HG03558 (cell line): ENCODE results near the gene PLET1.

Experiments
- ATAC-seq: cut with Tn5 transposase; IDR thresholded peaks from one replicate; pipeline ENCODE4 v1.9.1; 2021; ENCODE audit warnings: moderate number of reproducible peaks; ENCODE audit not compliant: unreplicated experiment; ENCODE audit errors: extremely low read depth

PLET1 gene

DNA sequence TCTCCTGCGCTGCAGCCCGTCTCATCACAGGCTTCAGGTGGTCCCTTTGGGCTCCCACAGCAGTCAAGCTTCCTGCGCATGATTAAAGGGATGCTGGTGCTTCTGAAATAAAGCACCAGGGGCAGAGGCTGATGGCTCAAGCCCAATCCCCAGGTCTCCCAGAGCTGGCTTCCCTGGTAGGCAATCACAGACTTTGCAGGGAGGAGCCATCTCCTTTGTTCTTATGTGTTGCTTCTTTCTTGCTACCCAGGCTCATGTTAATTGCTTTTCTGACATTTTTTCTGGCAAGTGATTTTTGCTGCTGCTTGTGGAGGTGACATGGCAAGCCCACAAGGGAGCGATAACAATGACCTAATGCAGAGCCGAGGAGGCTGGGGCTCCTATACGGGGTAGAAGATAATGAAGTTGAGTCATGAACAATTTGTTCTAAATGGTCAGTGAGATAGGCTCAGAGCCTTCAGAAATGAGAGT, 25.2 kb upstream of the PLET1 start:
- no peak for ATAC-seq

GRCh38 chr11:112281726-112282125, 21.1 kb upstream of the PLET1 start:
- no peak for ATAC-seq

DNA sequence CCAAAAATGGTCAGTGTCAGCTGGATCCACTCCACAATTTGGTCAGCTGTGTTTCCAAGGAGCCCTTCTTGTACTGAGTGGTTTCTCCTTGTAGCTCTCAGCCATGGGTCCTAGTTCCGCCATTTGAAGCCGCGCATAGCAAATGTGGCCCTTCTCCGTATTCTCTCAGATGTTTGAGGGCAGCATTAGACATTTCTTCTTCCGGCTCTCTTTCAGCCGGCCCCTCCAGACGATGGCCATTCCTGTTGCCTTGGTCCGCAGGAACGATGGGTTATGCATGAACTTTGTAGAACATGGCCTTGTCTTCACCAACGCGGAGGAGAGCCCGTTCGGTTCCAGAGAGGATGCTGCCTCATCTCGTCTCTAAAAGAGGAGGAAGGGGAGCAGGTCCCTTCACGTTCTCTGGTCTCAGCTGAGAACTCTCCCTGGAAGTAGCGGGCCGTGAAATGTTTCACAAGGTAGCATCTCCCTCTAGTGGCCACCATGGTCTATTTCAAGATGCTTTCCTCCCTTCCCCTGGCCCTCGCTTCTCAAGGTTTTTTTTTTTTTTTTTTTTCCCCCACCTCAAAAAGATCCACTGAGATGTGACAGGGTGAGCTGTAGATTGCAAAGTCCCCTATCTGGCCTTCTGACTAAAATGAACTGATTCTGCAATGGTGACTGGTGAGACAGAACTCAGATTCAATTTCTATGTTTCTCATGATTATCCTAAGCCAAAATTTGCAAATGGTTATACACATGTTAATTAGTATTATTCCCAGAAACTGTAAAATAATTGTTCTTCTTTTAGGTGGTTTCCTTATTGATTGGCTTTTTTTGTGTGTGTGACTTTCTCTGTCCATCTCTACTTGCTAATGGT, 19.8 kb upstream of the PLET1 start:
- ATAC-seq = no peak

- ATAC-seq = no peak
Measured at GRCh38 chr11:112279901-112280267, 19.2 kb upstream of the PLET1 start.

DNA sequence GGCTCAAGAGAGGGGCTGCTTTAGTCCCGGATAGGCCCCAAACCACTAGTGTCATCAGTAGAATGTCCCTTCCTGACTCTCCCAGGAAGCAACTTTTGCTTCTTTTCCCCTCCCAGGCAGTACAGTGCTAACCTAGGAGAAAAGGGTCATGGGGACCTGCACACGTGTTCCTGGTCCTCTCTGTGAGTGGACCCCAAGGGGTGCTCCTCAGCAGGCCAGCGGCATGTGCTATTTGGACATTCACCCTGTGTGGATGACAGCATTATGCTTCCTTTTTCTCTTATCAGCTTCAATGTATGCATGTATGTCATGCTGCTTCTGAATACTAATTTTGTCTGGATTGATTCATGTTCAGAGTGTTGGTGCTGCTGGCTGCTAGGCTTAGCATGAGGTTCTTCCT, 18.1 kb upstream of the PLET1 start:
- no peak for ATAC-seq

- no peak for ATAC-seq
Measured at GRCh38 chr11:112277941-112278340, 17.3 kb upstream of the PLET1 start.

DNA sequence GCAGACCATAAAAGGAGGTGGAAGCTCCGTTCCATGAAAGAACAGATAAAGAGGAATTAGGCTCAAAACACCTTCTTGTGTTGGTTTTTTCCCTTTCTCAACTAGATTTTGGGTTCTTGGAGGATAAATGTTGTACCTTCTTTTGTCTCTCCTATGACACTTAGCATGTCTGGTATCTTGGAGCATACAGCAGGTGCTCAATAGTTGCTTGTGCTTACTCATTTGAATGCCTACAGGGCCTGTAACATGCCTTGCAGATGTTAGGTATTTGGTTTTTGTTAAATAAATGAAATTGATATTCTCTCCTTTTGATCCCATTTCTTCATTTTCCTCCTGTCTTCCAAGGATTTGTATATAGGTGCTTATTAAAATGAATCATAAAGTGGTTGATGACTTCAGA, 16.4 kb upstream of the PLET1 start:
- no peak for ATAC-seq

GRCh38 chr11:112274007-112274783, 13.5 kb upstream of the PLET1 start:
- no peak for ATAC-seq

DNA sequence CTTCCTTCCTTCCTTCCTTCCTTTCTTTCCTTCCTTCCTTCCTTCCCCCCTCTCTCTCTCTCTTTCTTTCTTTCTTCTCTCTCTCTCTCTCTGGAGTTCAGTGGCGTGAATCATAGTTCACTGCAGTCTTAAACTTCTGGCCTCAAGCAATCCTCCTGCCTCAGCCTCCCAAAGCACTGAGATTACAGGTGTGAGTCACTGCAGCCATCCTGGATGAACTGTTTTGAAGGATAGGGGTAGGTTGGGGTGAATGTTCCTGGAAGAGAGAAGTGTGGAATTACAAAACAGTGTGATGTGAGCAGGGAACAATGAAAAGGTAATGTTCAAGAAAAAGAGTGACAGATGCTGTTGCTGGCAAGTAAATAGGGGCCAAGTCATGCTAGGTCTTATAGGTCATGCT, 12.4 kb upstream of the PLET1 start:
- no peak for ATAC-seq

DNA sequence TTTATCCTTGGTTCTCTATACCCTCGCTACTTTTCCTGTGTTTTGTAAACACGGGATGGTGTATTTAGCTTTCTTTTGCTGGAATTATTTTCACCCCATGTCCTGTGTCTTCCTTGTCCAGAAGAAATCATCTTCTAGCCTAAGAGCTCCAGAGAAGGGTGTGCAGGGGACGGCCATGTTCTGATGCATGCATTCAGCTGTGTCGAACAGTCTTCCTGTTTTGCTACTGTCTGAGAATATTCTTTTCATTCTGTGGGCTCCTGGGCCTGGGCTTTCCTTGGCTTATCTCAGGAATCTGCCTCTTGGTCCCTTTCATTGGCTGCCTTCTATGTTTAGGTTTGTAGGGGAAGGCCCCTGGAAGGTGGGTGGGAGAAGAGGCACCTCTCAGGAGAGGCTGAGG, 10.6 kb upstream of the PLET1 start:
- ATAC-seq = no peak

- no peak for ATAC-seq
Measured at GRCh38 chr11:112270551-112271180, 10.0 kb upstream of the PLET1 start.

- ATAC-seq = no peak
Measured at GRCh38 chr11:112269139-112269538, 8.5 kb upstream of the PLET1 start.

- no peak for ATAC-seq
Measured at GRCh38 chr11:112268406-112268805, 7.7 kb upstream of the PLET1 start.

DNA sequence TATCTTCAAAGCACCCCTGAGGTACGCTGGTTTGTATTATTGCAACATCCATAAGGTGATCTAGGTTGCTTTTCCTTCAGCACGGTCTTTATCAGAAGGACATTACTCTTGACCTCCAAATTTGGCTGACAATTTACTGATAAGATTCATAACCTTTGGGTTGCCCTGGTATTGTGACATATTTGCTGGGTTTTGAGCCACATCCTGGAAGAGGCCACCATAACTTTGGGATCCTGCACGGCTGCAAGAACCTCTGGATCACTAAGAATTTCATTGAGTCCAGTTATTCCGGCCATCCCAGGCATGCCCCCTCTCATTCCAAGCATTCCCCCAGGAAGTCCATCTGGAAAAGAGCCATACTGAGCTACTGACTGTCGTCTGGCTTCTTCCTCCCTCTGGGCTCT, 6.5 kb upstream of the PLET1 start:
- ATAC-seq = no peak

DNA sequence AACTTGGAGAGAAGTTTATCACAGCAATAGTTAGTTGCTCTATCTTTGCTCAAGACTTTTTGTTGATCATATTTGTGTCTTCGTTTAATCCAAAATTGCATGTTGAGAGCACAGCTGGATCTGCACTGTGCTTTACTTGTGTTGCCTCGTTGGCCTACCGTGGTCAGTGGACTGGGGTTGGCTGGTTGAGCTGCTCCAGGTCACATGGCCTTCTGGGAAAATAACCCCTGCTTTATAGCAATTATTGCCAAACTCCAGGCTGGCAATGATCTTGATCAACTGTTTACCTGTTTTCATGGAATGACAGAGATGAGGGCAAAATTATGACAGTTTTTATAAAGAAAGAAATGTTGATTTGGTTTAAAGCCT, 5.7 kb upstream of the PLET1 start:
- ATAC-seq = no peak

DNA sequence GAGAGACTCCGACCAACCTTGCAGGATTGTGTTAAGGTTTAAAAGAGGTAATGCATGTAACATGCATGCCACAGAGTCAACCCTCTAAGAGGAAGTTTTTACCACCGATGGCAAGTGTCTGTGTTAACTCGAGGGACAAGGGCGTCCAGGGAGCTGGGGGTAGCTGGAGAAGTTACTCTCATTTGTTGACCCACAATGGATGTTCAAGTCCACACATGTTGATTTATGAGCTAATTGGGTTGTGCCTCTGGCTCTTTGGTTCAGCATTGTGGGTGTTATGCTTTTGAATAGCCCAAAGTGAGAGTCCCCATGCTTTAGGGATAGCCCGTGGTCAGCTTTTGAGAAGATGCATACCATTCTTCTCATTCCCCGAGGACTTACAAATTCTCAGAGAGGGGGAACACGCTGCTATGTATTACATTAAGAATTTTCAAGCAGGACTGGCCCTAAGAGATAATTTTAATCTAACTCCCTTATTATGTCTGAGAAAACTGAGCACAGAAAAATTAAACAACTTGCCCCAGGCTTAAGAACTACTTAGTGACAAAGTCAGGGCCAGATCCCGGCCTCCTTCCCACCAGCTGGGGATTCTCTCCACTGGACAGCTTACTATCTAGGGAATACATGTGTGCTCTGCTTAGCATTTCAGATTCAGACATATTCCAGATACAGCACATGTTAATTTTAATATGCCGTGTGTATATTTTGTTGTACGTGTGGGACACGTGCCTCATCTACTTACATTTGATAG, 5.2 kb upstream of the PLET1 start:
- no peak for ATAC-seq

DNA sequence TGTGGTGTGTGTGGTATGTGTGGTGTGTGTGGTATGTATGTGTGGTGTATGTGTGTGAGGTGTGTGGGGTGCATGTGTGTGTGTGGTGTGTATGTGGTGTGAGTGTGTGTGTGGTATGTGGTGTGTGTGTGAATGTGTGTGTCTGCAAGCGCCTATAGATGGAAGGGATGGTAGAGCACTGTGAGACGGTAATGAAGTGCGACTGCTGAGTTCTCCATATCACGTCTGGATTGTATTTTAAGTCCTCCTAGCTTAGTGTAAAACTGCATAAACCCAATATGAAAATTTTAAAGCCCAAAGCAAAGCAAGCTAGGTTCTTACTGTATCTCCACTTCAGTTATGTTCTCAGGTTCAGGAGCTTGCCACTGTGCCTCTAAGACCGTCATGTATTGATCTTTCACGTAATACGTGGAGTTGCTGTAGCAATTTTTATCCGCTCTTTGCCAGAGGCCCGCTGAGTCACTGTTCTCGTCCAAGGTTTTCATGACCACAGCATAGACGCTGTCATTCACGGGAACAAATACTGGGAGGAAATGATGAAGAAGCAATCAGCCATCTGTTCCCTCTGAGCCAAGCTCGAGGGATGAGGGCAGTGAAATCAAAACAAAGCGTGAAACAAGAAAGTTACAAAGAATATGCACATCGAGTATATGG, 5.5 kb downstream of the PLET1 start:
- no peak for ATAC-seq

- ATAC-seq = no peak
Measured at GRCh38 chr11:112253605-112254242, 6.9 kb downstream of the PLET1 start.

- ATAC-seq = no peak
Measured at GRCh38 chr11:112249871-112250610, 10.6 kb downstream of the PLET1 start.
